Measurements from ENCODE around the gene EGFL7.
"Not testable (repeated sequence)": the region's sequence is repeated elsewhere in the genome, so short reads cannot be mapped to it uniquely, and the experiment has no call there.

EGFL7 gene

DNA sequence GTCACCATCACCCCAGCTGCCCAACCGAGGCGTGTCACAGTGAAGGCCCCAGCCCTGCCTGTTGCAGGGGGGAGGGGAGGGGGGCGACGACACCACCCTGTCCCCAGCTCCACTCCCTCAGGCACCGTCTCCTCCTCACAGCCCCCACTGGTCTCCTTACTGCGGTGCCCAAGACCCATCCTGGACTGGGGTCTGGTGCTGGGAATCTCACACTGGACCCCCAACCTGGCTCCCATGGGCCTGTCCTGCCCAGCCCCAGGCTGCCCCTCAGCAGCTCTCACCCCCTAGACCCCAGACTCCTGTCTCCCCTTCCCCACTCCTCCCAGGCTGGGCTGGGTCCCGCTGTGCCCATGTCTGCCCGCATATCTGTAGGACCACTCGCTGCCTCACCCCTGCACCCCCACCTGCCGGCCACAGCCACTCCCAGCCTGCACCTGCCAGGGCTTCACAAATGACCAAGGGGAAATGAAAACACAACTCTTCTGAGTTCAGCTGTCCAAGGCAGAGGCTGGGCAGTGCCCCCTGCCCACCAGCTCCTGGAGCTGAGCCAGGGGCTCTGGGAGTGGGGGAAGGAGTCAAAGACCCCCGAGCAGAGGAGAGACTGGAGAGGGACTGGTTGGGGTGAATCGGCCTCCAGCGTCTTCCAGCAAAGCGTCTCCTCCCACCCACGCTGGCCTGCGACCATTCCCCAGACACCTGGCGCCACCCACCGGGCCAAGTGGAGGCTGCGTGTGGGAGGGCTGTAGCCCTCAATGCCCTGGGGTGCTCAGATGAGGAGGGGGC lies 32.6 kb upstream of the EGFL7 start:
- H3K27ac Mint-ChIP-seq, result no peak overlapping the region
- H3K36me3 Mint-ChIP-seq, result no peaks in the 10 kb centered on the region

GRCh38 chr9:136630662-136630992 lies 32.1 kb upstream of the EGFL7 start:
- Mint-ChIP-seq H3K27ac (no peak overlapping the region), H3K9me3 (ENCODE audit: low read depth) (no peaks in the 10 kb centered on the region), H3K4me1 (ENCODE audit: low read depth) (no peaks in the 10 kb centered on the region), H3K36me3 (no peaks in the 10 kb centered on the region), H3K4me3 (no peak overlapping the region), H3K27me3 (no peaks in the 10 kb centered on the region)

More for the DNA sequence above, 32.6 kb upstream of the EGFL7 start:
- Mint-ChIP-seq H3K4me1 (ENCODE audit: low read depth) (no peaks in the 10 kb centered on the region), H3K27me3 (no peaks in the 10 kb centered on the region), H3K4me3 (no peak overlapping the region), H3K9me3 (ENCODE audit: low read depth) (no peaks in the 10 kb centered on the region)

DNA sequence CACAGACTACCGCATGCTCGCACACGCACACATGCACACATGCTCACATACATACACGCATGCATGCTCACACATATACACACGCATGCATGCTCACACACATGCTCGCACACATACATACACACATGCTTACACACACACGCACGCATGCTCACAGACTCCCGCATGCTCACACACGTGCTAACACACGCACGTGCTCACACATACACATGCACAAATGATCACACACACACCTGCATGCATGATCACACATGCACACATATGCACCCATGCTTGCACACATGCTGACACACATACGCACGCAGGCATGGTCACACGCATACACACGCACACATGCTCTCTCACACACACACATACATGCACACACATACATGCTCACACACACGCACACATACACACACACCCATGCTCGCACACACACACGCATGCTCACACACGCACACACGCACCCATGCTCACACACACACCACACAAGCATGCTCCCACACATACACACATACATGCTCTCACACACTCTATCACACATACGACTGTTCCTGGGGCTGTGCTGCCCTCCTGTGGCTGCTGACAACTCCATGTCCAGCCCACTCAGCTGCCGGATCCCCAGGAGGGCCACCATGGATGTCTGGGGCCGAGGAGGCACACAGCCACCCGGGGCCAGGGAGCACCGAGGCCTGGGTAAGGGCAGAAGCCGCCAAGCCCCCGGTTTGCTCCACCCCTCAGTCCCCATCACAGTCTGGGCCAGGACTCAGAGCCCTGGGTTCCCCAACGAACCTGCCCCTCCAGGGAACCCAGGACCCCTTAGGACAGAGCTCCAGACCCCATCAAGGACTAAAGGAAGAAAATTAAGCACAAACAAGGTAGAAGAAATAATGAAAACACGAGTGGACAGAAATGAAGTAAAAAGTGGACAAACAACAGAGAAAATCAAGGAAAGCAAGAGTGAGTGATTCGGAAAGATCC lies 31.4 kb upstream of the EGFL7 start:
- H3K4me1 Mint-ChIP-seq (ENCODE audit: low read depth), result no peaks in the 10 kb centered on the region
- no peaks in the 10 kb centered on the region for H3K27me3 Mint-ChIP-seq
- no peak overlapping the region for H3K4me3 Mint-ChIP-seq
- no peaks in the 10 kb centered on the region for H3K9me3 Mint-ChIP-seq (ENCODE audit: low read depth)
- H3K27ac Mint-ChIP-seq, result no peak overlapping the region
- no peaks in the 10 kb centered on the region for H3K36me3 Mint-ChIP-seq

- not testable (repeated sequence) for H3K9me3 Mint-ChIP-seq (ENCODE audit: low read depth); H3K4me1 Mint-ChIP-seq (ENCODE audit: low read depth); H3K36me3 Mint-ChIP-seq; H3K27me3 Mint-ChIP-seq; H3K27ac Mint-ChIP-seq; H3K4me3 Mint-ChIP-seq
These were observed 30.6 kb upstream of the EGFL7 start for GRCh38 chr9:136632072-136632471.

DNA sequence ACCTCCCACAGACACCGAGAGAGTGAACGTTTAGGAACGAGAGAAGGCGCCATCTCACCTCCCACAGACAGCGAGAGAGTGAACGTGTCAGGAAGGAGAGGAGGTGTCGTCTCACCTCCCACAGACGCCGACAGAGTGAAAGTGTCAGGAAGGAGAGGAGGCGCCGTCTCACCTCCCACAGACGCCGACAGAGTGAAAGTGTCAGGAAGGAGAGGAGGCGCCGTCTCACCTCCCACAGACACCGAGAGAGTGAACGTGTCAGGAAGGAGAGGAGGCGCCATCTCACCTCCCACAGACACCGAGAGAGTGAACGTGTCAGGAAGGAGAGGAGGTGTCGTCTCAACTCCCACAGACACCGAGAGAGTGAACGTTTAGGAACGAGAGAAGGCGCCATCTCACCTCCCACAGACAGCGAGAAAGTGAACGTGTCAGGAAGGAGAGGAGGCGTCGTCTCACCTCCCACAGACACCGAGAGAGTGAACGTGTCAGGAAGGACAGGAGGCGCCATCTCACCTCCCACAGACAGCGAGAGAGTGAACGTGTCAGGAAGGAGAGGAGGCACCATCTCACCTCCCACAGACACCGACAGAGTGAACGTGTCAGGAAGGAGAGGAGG lies 30.1 kb upstream of the EGFL7 start:
- H3K4me1 Mint-ChIP-seq (ENCODE audit: low read depth); H3K4me3 Mint-ChIP-seq; H3K9me3 Mint-ChIP-seq (ENCODE audit: low read depth); H3K36me3 Mint-ChIP-seq; H3K27ac Mint-ChIP-seq; H3K27me3 Mint-ChIP-seq: not testable (repeated sequence)

- Mint-ChIP-seq H3K27ac (no peak overlapping the region), H3K27me3 (no peaks in the 10 kb centered on the region), H3K9me3 (ENCODE audit: low read depth) (no peaks in the 10 kb centered on the region), H3K4me3 (no peak overlapping the region), H3K4me1 (ENCODE audit: low read depth) (no peaks in the 10 kb centered on the region), H3K36me3 (no peaks in the 10 kb centered on the region)
These were observed 27.8 kb upstream of the EGFL7 start for GRCh38 chr9:136634904-136635303.

- Mint-ChIP-seq H3K36me3 (no peaks in the 10 kb centered on the region), H3K27ac (no peak overlapping the region), H3K4me3 (no peak overlapping the region), H3K9me3 (ENCODE audit: low read depth) (no peaks in the 10 kb centered on the region), H3K27me3 (no peaks in the 10 kb centered on the region), H3K4me1 (ENCODE audit: low read depth) (peaks cover 2% of the 10 kb centered on the region)
These were observed 22.3 kb upstream of the EGFL7 start for GRCh38 chr9:136640171-136641111.

DNA sequence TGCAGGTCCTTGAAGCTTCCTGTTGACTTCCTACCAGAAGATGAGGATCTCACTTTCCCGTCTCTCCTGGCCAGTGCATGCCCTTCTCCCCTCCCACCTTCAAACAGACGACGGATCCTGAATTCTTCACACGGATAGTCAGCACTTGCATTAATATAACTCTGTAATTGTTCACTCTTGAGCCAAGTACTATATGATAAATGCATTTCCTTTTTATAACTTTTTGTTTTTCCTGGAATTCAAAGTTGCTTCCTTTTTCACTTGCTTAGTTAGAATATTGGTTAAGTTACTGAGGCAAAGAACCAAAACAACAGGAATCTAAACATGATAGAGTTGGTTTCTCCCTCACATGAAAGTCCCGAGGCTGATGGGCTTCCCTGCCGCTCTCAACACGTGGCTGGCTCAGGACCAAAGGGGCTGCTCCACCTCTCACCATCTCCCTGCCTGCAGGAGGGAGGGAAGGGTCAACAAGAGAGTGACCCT lies 20.2 kb upstream of the EGFL7 start:
- no peak overlapping the region for H3K4me3 Mint-ChIP-seq
- H3K9me3 Mint-ChIP-seq (ENCODE audit: low read depth), result no peaks in the 10 kb centered on the region
- peaks cover 2% of the 10 kb centered on the region for H3K27me3 Mint-ChIP-seq
- peaks cover 2% of the 10 kb centered on the region for H3K4me1 Mint-ChIP-seq (ENCODE audit: low read depth)
- no peak overlapping the region for H3K27ac Mint-ChIP-seq
- H3K36me3 Mint-ChIP-seq, result no peaks in the 10 kb centered on the region

DNA sequence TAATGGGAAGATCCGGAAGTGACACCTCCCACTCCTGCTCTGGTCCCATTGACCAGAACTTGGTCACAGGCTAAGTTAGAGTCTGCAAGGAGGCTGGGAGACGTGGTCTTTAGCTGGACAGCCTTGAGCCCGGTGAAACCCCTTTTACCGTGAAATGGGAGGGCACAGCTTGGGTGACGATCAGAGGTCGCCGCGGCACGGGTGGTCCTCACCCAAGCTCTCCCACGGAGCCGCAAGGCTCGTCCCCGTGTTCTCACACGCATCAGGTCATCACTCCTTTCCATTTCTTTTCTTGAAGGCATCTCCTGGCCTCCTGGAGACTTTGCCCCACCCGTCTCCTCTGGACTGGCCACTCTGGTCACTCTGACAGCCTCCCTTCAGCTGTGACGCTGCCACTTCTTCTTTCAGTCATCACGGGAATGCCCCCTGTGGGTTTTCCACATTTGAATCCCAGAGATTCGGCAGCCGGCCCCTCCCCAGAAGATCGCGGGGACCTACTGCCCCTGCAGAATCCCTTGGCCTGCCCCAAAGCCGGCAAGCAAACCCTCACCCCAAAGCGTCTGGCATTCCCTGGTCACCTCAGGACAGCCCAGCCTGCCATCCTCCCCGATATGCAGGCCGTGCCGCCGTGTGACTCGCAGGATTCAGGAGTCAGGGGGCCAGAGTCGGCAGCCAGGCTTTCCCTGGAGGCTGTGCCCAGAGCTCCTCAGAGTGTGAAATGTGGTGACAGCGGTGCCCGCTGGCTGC lies 18.9 kb upstream of the EGFL7 start:
- H3K4me3 Mint-ChIP-seq, result no peak overlapping the region
- no peaks in the 10 kb centered on the region for H3K36me3 Mint-ChIP-seq
- H3K27me3 Mint-ChIP-seq, result peaks cover 4% of the 10 kb centered on the region
- no peaks in the 10 kb centered on the region for H3K9me3 Mint-ChIP-seq (ENCODE audit: low read depth)
- peaks cover 2% of the 10 kb centered on the region for H3K4me1 Mint-ChIP-seq (ENCODE audit: low read depth)
- H3K27ac Mint-ChIP-seq, result no peak overlapping the region

DNA sequence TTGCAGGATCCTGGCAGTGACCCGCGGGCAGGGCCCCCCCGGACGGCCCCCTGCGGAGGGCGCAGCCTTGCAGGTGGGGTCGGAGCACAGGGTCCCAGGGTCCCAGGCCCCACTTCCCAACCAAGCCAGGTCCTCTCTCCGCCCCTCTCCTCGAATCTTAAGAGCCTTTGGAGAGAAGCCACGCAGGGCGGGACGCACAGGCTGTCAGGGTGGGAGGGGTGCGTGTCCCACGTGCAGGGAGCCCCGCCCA lies 18.4 kb upstream of the EGFL7 start:
- Mint-ChIP-seq H3K9me3 (ENCODE audit: low read depth) (no peaks in the 10 kb centered on the region), H3K27ac (no peak overlapping the region), H3K4me1 (ENCODE audit: low read depth) (peaks cover 2% of the 10 kb centered on the region), H3K4me3 (no peak overlapping the region), H3K27me3 (peaks cover 6% of the 10 kb centered on the region), H3K36me3 (no peaks in the 10 kb centered on the region)

- no peaks in the 10 kb centered on the region for H3K36me3 Mint-ChIP-seq
- H3K4me1 Mint-ChIP-seq (ENCODE audit: low read depth), result peaks cover 2% of the 10 kb centered on the region
- H3K4me3 Mint-ChIP-seq, result no peak overlapping the region
- H3K9me3 Mint-ChIP-seq (ENCODE audit: low read depth), result no peaks in the 10 kb centered on the region
- no peak overlapping the region for H3K27ac Mint-ChIP-seq
- H3K27me3 Mint-ChIP-seq, result peaks cover 6% of the 10 kb centered on the region
These were observed 17.9 kb upstream of the EGFL7 start for GRCh38 chr9:136644593-136645351.

DNA sequence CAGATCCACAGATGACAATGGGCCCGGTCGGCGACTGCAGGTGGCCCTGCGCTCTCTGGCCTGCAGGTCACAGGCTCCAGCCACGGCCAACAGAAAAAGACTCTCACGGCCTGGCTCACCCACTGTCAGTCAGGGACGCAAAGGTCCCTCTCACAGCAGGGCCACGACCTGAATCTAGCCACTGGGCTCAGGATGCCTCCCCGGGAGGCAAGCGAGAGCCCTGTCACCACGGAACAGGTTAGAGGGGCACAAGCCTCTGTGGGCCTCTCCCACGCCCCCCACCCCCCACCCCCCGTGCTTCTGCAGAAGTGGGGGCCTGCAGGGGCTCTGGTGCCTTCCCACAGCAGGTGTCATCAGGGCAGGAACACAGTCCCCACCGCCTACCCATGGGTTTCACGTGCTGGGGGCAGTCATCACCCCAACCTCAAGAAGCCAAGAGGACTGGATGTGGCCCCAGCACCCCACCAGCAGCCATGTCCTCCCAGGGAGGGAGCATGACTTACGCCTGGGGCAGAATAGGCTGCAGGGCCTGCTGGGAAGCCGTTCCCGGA lies 17.3 kb upstream of the EGFL7 start:
- Mint-ChIP-seq H3K4me1 (ENCODE audit: low read depth) (peaks cover 2% of the 10 kb centered on the region), H3K27me3 (peaks cover 6% of the 10 kb centered on the region), H3K27ac (no peak overlapping the region), H3K9me3 (ENCODE audit: low read depth) (no peaks in the 10 kb centered on the region), H3K36me3 (no peaks in the 10 kb centered on the region), H3K4me3 (no peak overlapping the region)

Data from activated naive CD8-positive, alpha-beta T cell (primary cell).